AG09319 (cell line): ENCODE data around the gene FSIP2.

Experiments used
- DNase-seq: peaks from one replicate; pipeline ENCODE4 v3.0.0-alpha.2; 2010; ENCODE audit warnings: low read depth; ENCODE audit errors: extremely low read depth
- TF ChIP-seq, protein P1 (sequence below): IDR thresholded peaks from 2 replicates; pipeline ENCODE4 v1.5.1; 2011; ENCODE audit warnings: low read depth, mild to moderate bottlenecking, inconsistent platforms, low read length, moderate library complexity

FSIP2 gene

DNA sequence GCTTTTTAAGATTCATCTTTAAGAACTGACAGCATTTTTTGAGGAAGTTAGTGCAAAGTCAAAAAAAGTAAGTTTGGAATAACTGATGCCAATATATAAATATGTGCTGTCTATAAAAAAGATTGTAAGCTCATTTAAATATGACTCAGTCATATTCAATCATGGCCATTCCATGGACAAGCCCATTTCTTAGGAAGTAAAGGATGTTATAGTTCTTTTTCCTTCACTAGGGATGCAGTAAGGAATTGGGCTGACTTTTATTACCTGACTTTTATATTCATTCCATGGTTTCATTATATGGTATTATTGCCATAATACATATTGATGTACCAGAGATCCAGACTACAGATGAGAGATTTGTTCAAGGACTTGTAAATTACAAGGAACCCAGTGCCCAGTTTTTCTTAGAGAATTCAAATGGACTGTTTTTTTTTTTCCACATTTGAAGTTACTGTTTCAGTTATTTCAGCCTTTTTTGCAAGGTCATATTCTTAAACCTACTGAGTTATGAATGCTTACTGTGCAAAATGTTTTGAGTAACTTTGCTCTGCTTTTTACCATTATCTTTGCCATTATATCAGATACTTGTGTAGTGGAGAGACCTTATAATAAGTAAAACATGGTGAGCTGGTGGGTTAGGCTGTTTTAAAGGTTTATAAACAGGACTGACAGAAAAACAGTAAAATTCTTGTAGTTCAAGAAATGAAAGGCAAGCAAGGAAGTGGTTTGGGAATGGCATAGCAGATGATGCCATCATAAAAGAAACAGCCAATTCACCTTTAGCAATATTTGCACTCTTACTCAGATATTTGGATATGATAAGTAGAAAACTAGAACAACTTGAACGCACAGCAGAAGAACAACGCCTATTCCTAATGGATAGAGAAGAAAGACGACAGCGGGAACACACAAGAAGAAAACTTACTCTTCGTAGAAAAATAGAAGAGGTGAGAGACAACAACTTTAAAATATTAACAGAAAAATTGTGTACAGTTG, 7.6 kb downstream of the FSIP2 start:
- TF ChIP-seq, protein P1, sequence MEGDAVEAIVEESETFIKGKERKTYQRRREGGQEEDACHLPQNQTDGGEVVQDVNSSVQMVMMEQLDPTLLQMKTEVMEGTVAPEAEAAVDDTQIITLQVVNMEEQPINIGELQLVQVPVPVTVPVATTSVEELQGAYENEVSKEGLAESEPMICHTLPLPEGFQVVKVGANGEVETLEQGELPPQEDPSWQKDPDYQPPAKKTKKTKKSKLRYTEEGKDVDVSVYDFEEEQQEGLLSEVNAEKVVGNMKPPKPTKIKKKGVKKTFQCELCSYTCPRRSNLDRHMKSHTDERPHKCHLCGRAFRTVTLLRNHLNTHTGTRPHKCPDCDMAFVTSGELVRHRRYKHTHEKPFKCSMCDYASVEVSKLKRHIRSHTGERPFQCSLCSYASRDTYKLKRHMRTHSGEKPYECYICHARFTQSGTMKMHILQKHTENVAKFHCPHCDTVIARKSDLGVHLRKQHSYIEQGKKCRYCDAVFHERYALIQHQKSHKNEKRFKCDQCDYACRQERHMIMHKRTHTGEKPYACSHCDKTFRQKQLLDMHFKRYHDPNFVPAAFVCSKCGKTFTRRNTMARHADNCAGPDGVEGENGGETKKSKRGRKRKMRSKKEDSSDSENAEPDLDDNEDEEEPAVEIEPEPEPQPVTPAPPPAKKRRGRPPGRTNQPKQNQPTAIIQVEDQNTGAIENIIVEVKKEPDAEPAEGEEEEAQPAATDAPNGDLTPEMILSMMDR, result no peak
- no peak for DNase-seq

DNA sequence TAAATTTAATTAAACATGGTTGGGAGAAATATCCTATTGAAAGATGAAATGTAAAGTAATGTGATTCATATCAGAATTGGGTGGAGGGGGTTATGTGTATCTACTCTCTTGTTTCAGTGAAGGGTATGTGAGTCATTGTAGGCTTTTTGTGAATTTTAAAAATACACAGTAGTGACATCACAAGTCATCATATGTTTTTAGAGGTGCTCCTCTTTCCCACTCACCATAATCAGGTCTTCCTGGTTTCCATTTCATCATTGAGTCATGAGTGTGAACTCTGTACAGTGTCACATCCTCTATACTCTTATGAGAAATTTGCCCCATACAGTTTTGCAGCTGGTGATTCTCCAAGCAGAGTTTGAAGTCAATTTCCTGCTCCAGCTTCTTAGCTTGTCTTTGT, 18.8 kb downstream of the FSIP2 start:
- TF ChIP-seq, protein P1, result no peak
- no peak for DNase-seq

DNA sequence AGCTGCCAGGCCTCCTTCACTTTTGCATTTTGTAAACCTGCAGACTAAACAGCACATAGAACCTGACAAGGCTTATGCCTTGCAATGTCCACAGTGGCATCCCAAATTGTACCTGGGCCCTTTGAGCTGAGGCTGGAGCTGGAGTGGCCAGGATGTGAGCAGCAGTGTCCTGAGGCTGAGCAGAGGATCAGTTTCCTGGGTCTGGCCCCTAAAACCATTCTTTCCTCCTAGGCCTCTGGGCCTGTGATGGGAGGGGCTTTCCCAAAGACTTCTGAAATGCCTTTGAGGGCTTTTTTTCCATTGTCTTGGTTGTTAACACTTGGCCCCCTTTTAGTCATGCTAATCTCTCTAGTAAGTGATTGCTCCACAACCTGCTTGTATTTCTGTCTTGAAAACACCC, 32.8 kb downstream of the FSIP2 start:
- DNase-seq, result no peak
- TF ChIP-seq, protein P1, result no peak

DNA sequence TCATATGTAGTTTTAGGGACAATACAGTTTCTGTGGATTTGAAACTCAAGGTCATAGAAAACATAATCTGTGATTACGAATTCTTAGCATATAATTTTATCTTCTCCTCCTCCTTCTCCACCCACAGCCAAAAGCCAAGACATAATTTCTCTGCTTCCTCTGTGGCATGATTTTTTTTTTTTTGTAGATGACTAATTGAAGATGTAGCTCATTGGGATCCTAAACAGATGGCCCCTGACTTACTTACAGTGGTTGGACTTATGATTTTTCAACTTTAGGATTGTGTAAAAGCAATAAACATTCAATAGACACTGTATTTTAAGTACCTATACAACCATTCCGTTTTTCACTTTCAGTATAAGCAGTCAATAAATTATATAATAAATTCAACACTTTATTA, 42.3 kb downstream of the FSIP2 start:
- DNase-seq, result no peak
- TF ChIP-seq, protein P1, result no peak

DNA sequence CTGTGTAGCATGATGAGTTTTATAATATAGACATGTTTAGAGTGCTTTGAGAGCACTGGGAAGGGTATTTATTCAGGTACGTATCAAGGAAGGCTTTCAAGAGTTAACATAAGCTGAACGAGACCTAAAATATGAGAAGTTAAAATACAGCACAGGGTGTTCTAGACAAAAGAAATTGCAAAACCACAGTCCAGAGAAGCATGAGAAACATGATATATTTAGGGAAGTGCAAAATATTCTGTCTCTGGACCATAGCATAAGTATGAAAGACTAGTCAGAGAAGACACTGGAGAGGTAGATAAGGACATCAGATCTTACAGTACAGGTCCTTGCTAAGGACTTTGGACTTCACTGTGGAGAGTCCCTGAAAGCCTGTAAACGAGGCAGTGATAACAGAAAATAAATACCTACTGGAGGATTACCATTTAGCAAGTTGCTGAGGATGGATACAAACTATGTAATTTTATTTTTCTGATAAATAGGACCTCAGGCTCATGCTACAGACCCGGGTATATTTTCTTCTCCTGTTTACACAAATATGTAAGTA, 43.7 kb downstream of the FSIP2 start:
- no peak for DNase-seq
- TF ChIP-seq, protein P1, result no peak

DNA sequence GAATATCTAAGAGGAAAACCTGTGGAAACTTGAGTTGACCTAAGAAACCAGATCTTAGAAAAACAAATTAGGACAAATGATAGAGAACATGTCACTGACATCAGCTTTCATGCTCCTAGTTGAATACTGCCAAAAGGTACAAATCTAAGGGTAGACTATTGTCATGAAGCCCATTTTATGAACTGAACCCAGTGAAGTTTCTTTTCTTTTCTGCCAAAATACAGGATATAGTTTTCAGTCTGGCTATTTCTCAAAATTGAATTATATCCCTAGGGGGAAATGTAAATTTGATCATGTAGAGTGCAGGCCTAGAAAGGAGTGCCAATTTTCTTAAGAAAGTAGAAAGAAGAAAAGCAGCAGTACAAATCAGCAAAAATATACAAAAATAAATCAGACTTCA, 46.6 kb downstream of the FSIP2 start:
- TF ChIP-seq, protein P1, result no peak
- DNase-seq, result no peak

DNA sequence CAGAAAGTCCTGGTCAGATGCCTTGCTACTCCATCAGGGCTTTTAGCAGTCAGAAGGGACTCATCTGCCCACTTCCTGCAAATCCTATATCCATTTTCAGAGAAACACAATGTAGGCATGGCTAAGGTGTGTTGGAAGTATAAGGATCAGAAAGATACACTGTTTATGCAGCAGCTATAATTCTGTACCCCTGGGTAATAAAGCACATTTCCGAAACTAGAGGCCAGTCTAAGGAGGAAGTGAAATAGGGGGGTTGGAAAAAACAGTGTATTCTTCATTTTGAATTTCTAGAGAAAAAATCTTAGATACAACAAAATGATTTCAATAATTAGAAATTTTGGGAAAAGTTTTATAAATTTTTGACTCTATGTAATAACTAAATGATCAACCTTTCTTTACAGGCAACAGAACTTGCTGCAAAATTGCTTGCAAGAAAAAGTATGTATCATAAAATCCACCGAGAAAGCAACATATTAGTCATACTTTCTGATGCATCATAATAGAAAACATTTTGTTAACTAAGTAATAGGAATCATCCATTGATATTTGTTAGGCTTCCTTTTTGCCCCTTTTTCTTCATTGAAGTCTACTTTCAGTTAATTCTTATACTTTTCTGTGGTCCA, 47.4 kb downstream of the FSIP2 start:
- DNase-seq, result no peak
- TF ChIP-seq, protein P1, result no peak
